H1 (cell line): ENCODE data around the gene TASOR2. TPM values are rescaled to one million over a fixed set of nuclear protein-coding genes. Genes with fewer than 3 reads are reported as not detected.

ENCODE experiments used
- CTCF ChIA-PET: fragments of 300-600 bp; sonication (Branson Sonifier 250); formaldehyde crosslinking; loops from one replicate; lab custom pipeline; 2021; ENCODE audit not compliant: partially characterized antibody; lab: Charles Lee
- POLR2A ChIA-PET: fragments of 300-600 bp; sonication (Branson Sonifier 250); formaldehyde crosslinking; loops from one replicate; lab custom pipeline; 2021; ENCODE audit warnings: inconsistent platforms; ENCODE audit not compliant: partially characterized antibody; lab: Charles Lee
- DNase-seq, 2 experiments: peaks; one replicate each; pipeline versions ENCODE4 v3.0.0 to v3.0.0-alpha.2; 2010 to 2022; ENCODE audit warnings: low spot score in 2 of 2, low read depth in 1 of 2, mixed read lengths in 1 of 2
- FAIRE-seq: peaks from 2 replicates; lab custom pipeline; 2011; peaks lifted over from hg19 to GRCh38; lab: Jason Lieb, UNC
- H2AFZ ChIP-seq: 2 replicates; pipeline ENCODE4 v1.8.1; 2012; ENCODE audit warnings: low read length, inconsistent platforms
- H2AK5ac ChIP-seq: 2 replicates; pipeline ENCODE4 v1.6.1; 2013; ENCODE audit warnings: low read depth, low read length
- H2BK120ac ChIP-seq: replicated peaks from 2 replicates; pipeline ENCODE3; 2013; ENCODE audit warnings: low read depth, low read length, inconsistent platforms
- H2BK12ac ChIP-seq: 2 replicates; pipeline ENCODE4 v1.6.1; 2013; ENCODE audit warnings: low read depth, low read length
- H2BK15ac ChIP-seq: 2 replicates; pipeline ENCODE4 v1.6.1; 2013; ENCODE audit warnings: low read length
- H2BK20ac ChIP-seq: 2 replicates; pipeline ENCODE4 v1.6.1; 2013; ENCODE audit warnings: low read length
- H2BK5ac ChIP-seq: 2 replicates; pipeline ENCODE4 v1.6.1; 2013; ENCODE audit warnings: low read depth, low read length
- H3K14ac ChIP-seq: 2 replicates; pipeline ENCODE4 v1.6.1; 2013; ENCODE audit warnings: inconsistent platforms; ENCODE audit not compliant: insufficient read length
- H3K18ac ChIP-seq: 2 replicates; pipeline ENCODE4 v1.6.1; 2013; ENCODE audit warnings: low read length; ENCODE audit errors: extremely low read depth
- H3K23ac ChIP-seq: 2 replicates; pipeline ENCODE4 v1.6.1; 2013; ENCODE audit warnings: inconsistent platforms; ENCODE audit not compliant: insufficient read length
- H3K23me2 ChIP-seq: 2 replicates; pipeline ENCODE4 v1.6.1; 2013; ENCODE audit warnings: low read depth, low read length
- H3K27ac ChIP-seq: 2 replicates; pipeline ENCODE4 v1.6.1; 2011; ENCODE audit warnings: low read depth, low read length, inconsistent platforms
- H3K27me3 ChIP-seq, 4 experiments: replicated peaks in 1 of 4; 1 replicate in 1 of 4; 2 replicates in 3 of 4; pipeline versions ENCODE4 v1.6.1 to v1.8.1; 2011 to 2013; ENCODE audit warnings: low read length in 3 of 4, mild to moderate bottlenecking in 3 of 4, inconsistent platforms in 2 of 4, mixed read lengths in 2 of 4, moderate library complexity in 1 of 4; ENCODE audit not compliant: control insufficient read depth in 3 of 4, insufficient read depth in 3 of 4; ENCODE audit errors: extremely low read depth in 1 of 4
- H3K36me3 ChIP-seq, 4 experiments: 2 replicates each; pipeline versions ENCODE4 v1.6.1 to v1.8.1; 2011 to 2013; ENCODE audit warnings: mild to moderate bottlenecking in 4 of 4, low read length in 3 of 4, moderate library complexity in 2 of 4, control low read depth in 1 of 4, inconsistent platforms in 1 of 4; ENCODE audit not compliant: insufficient read depth in 4 of 4, control insufficient read depth in 2 of 4
- H3K4ac ChIP-seq: replicated peaks from 2 replicates; pipeline ENCODE3; 2013; ENCODE audit warnings: low read length, low read depth, mixed read lengths, inconsistent platforms; ENCODE audit not compliant: insufficient read length
- H3K4me1 ChIP-seq, 4 experiments: replicated peaks in 1 of 4; 1 replicate in 1 of 4; 2 replicates in 3 of 4; pipeline versions ENCODE4 v1.6.1 to v1.8.1; 2011 to 2013; ENCODE audit warnings: low read length in 3 of 4, inconsistent platforms in 2 of 4, mixed read lengths in 1 of 4; ENCODE audit not compliant: insufficient read depth in 4 of 4, control insufficient read depth in 3 of 4
- H3K4me2 ChIP-seq, 2 experiments: 2 replicates each; pipeline versions ENCODE4 v1.6.1 to v1.8.1; 2011 to 2013; ENCODE audit warnings: low read depth in 2 of 2, low read length in 2 of 2, control low read depth in 1 of 2, inconsistent platforms in 1 of 2, mild to moderate bottlenecking in 1 of 2; ENCODE audit not compliant: insufficient read depth in 1 of 2
- H3K4me3 ChIP-seq, 4 experiments: fragments of 200-600, 300-600 bp in 1 of 4; sonication (generic), shearing (Covaris generic), sonication (Bioruptor Twin) in 1 of 4; 2 replicates each; pipeline versions ENCODE4 v1.5.1 to v1.8.1; 2011 to 2016; ENCODE audit warnings: low read length in 4 of 4, low read depth in 3 of 4, control low read depth in 2 of 4, inconsistent platforms in 2 of 4, mild to moderate bottlenecking in 2 of 4, mixed read lengths in 1 of 4, moderate library complexity in 1 of 4; ENCODE audit not compliant: insufficient read depth in 2 of 4; ENCODE audit errors: extremely low read depth in 1 of 4
- H3K56ac ChIP-seq: replicated peaks from 2 replicates; pipeline ENCODE3; 2013; ENCODE audit warnings: low read depth, mild to moderate bottlenecking, mixed read lengths, low read length, inconsistent platforms; ENCODE audit not compliant: insufficient read length
- H3K79me1 ChIP-seq: 2 replicates; pipeline ENCODE4 v1.6.1; 2013; ENCODE audit warnings: low read depth, low read length, control low read depth
- H3K79me2 ChIP-seq, 2 experiments: 2 replicates each; pipeline versions ENCODE4 v1.6.1 to v1.8.1; 2012 to 2013; ENCODE audit warnings: low read length in 2 of 2, mild to moderate bottlenecking in 2 of 2, inconsistent platforms in 1 of 2; ENCODE audit not compliant: insufficient read depth in 2 of 2, control insufficient read depth in 1 of 2
- H3K9ac ChIP-seq, 4 experiments: replicated peaks in 1 of 4; 1 replicate in 1 of 4; 2 replicates in 3 of 4; pipeline versions ENCODE4 v1.6.1 to v1.8.1; 2011 to 2013; ENCODE audit warnings: low read depth in 3 of 4, low read length in 3 of 4, control low read depth in 2 of 4, mild to moderate bottlenecking in 2 of 4, moderate library complexity in 2 of 4, inconsistent platforms in 1 of 4; ENCODE audit errors: extremely low read depth in 1 of 4
- H3K9me3 ChIP-seq, 2 experiments: 2 replicates each; pipeline versions ENCODE4 v1.6.1 to v1.8.1; 2012 to 2013; ENCODE audit warnings: mild to moderate bottlenecking in 2 of 2, moderate library complexity in 2 of 2, control low read depth in 1 of 2, inconsistent platforms in 1 of 2, low read depth in 1 of 2, low read length in 1 of 2, mixed read lengths in 1 of 2; ENCODE audit not compliant: insufficient read depth in 2 of 2
- H4K20me1 ChIP-seq, 2 experiments: replicated peaks in 1 of 2; 2 replicates each; pipeline versions ENCODE3 to v1.8.1; 2011 to 2013; ENCODE audit warnings: inconsistent platforms in 2 of 2, low read length in 2 of 2, mild to moderate bottlenecking in 1 of 2; ENCODE audit not compliant: insufficient read depth in 2 of 2, control insufficient read depth in 1 of 2
- H4K5ac ChIP-seq: 2 replicates; pipeline ENCODE4 v1.6.1; 2013; ENCODE audit warnings: low read length, low read depth, mixed read lengths, inconsistent platforms; ENCODE audit not compliant: insufficient read length
- H4K8ac ChIP-seq: 2 replicates; pipeline ENCODE4 v1.8.0; 2013; ENCODE audit warnings: mild to moderate bottlenecking, moderate library complexity, low read length, inconsistent platforms; ENCODE audit not compliant: insufficient read depth; ENCODE audit errors: extremely low read depth
- H4K91ac ChIP-seq: replicated peaks from 2 replicates; pipeline ENCODE3; 2013; ENCODE audit warnings: low read length, mixed read lengths, inconsistent platforms; ENCODE audit not compliant: insufficient read length
- BACH1 ChIP-seq: IDR thresholded peaks from 2 replicates; pipeline ENCODE4 v1.6.1; 2012; ENCODE audit warnings: low read length, improper control_type of control experiment
- CREB1 ChIP-seq: IDR thresholded peaks from 2 replicates; pipeline ENCODE4 v1.6.1; 2012; ENCODE audit warnings: inconsistent platforms
- SRF ChIP-seq: IDR thresholded peaks from 2 replicates; pipeline ENCODE4 v1.6.1; 2011; ENCODE audit warnings: mild to moderate bottlenecking, low read depth, low read length, moderate library complexity
- WGBS, 2 experiments: shearing (Covaris generic) in 1 of 2; methylation state at CpG; one replicate each; pipeline versions ENCODE4 v1.1.6 to v1.1.7; 2013 to 2015; ENCODE audit warnings: low lambda C conversion rate in 2 of 2, mixed read lengths in 2 of 2, inconsistent platforms in 1 of 2, low coverage in 1 of 2, missing lambda C conversion rate in 1 of 2; ENCODE audit not compliant: insufficient replicate concordance in 2 of 2, insufficient coverage in 1 of 2, insufficient read length in 1 of 2; ENCODE audit errors: extremely low coverage in 1 of 2, missing lambda C conversion rate in 1 of 2; 5-methylcytosine and 5-hydroxymethylcytosine counted together
- polyA plus RNA-seq, 7 experiments: library from polyadenylated mRNA; depleted of rRNA in 3 of 7; stranded (reverse) in 5 of 7; unstranded in 2 of 7; fragments of >200 nt in 5 of 7; fragments of 200-250 nt in 2 of 7; gene quantifications; 1 replicate in 5 of 7; 2 replicates in 1 of 7; 4 replicates in 1 of 7; pipeline versions ENCODE4 v1.2.1 to v1.2.3, GENCODE V29; 2011 to 2013; ENCODE audit warnings: missing spikeins in 2 of 7, mixed read lengths in 2 of 7
- total RNA-seq: library from RNA; stranded (reverse); fragmentation: NEBNext Ultra II Directional; extraction: Animal tissue kit (Norgen Biotek cat#: 25700); gene quantifications from 2 replicates; pipeline ENCODE4 v1.2.1, GENCODE V29; 2021
- TF ChIP-seq, protein P1 (sequence below): IDR thresholded peaks from 2 replicates; pipeline ENCODE4 v1.6.1; 2012; ENCODE audit warnings: inconsistent platforms

Gene TASOR2
- total and polyA plus RNA-seq, 2 of the 8 experiments (the other 6 are each of a cell fraction or from before 2014, with no cell fraction given) = 13.1 to 74.9 TPM

GRCh38 chr10:5648494-5649457, 35.9 kb upstream of the TASOR2 start:
- Histone ChIP-seq H3K56ac (no peak overlapping the region), H3K23me2 (no peaks in the 10 kb centered on the region), H3K14ac (no peak overlapping the region), H2AK5ac (no peak overlapping the region), H3K23ac (no peak overlapping the region), H2AFZ (no peak overlapping the region), H3K4me1 (no peaks in the 10 kb centered on the region; a peak in 2 of 7 replicates), H3K79me2 (no peaks in the 10 kb centered on the region), H3K27ac (no peak overlapping the region), H3K9ac (no peak overlapping the region), H4K91ac (no peak overlapping the region), H3K18ac (no peak overlapping the region), H2BK20ac (no peak overlapping the region), H3K36me3 (peaks cover 0 to 5% (median 1%) of the 10 kb centered on the region in 4 experiments; a peak in 2 of 8 replicates), H3K79me1 (peaks cover 3% of the 10 kb centered on the region; the same call in 1 of the 2 replicates), H2BK5ac (no peak overlapping the region), H3K27me3 (no peaks in the 10 kb centered on the region), H3K4me2 (no peak overlapping the region)
- POLR2A ChIA-PET = no interaction called here
- 93% methylated on average over 36 of the region's 50 CpGs; no CpG with 5 or more reads in 1 of the 2 experiments for WGBS, 2 experiments
- no peak for FAIRE-seq
- CTCF ChIA-PET = no interaction called here
- TF ChIP-seq BACH1 = peak; percentile 57; the same call in 1 of the 2 replicates
- no peak for TF ChIP-seq CREB1
- TF ChIP-seq, protein P1, sequence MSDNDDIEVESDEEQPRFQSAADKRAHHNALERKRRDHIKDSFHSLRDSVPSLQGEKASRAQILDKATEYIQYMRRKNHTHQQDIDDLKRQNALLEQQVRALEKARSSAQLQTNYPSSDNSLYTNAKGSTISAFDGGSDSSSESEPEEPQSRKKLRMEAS = no peak
- no peak for TF ChIP-seq SRF
- TF ChIP-seq, all 59 proteins: peak for 1
- H4K20me1 ChIP-seq = peaks cover 0 to 2% of the 10 kb centered on the region in 2 experiments
- no peak overlapping the region for H4K5ac ChIP-seq
- H2BK120ac ChIP-seq = no peak overlapping the region
- H2BK15ac ChIP-seq = no peak overlapping the region
- H3K4ac ChIP-seq = no peak overlapping the region
- no peak overlapping the region for H3K4me3 ChIP-seq
- H2BK12ac ChIP-seq = no peak overlapping the region
- H3K9me3 ChIP-seq = no peaks in the 10 kb centered on the region
- DNase-seq = peak in 1 of 2 experiments; percentile 54
- 0 out of 2 replicates have a peak overlapping the region, but pooled peaks have one; percentile 44 for H4K8ac ChIP-seq
